ENCODE results near the gene IL15RA.

DNA sequence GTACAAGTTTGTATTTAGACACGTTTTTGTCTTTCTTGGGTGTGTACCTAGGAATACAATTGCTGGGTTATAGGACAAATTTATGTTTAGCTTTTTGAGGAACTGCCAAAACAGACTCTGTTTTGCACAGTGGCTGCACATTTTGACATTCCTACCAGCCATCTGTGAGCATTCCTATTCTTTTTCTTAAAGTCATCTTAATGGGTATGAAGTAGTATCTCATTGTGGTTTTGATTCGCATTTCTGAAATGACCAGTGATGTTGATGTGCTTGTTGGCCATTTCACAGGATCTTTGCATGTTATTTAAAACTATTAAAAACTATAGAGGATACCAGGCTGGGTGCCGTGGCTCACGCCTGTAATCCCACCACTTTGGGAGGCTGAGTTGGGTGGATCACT, 32.6 kb upstream of the IL15RA start:
- TF ChIP-seq, protein P1, sequence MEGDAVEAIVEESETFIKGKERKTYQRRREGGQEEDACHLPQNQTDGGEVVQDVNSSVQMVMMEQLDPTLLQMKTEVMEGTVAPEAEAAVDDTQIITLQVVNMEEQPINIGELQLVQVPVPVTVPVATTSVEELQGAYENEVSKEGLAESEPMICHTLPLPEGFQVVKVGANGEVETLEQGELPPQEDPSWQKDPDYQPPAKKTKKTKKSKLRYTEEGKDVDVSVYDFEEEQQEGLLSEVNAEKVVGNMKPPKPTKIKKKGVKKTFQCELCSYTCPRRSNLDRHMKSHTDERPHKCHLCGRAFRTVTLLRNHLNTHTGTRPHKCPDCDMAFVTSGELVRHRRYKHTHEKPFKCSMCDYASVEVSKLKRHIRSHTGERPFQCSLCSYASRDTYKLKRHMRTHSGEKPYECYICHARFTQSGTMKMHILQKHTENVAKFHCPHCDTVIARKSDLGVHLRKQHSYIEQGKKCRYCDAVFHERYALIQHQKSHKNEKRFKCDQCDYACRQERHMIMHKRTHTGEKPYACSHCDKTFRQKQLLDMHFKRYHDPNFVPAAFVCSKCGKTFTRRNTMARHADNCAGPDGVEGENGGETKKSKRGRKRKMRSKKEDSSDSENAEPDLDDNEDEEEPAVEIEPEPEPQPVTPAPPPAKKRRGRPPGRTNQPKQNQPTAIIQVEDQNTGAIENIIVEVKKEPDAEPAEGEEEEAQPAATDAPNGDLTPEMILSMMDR (IDR thresholded peaks at IDR 0.05; ENCODE audit: insufficient read depth, low read length), result no peak
- TF ChIP-seq POLR2AphosphoS5 (IDR thresholded peaks at IDR 0.05; ENCODE audit: low read depth) (no peak), GABPA (IDR thresholded peaks at IDR 0.05; ENCODE audit: low read depth) (no peak)
- TF ChIP-seq, protein P2, sequence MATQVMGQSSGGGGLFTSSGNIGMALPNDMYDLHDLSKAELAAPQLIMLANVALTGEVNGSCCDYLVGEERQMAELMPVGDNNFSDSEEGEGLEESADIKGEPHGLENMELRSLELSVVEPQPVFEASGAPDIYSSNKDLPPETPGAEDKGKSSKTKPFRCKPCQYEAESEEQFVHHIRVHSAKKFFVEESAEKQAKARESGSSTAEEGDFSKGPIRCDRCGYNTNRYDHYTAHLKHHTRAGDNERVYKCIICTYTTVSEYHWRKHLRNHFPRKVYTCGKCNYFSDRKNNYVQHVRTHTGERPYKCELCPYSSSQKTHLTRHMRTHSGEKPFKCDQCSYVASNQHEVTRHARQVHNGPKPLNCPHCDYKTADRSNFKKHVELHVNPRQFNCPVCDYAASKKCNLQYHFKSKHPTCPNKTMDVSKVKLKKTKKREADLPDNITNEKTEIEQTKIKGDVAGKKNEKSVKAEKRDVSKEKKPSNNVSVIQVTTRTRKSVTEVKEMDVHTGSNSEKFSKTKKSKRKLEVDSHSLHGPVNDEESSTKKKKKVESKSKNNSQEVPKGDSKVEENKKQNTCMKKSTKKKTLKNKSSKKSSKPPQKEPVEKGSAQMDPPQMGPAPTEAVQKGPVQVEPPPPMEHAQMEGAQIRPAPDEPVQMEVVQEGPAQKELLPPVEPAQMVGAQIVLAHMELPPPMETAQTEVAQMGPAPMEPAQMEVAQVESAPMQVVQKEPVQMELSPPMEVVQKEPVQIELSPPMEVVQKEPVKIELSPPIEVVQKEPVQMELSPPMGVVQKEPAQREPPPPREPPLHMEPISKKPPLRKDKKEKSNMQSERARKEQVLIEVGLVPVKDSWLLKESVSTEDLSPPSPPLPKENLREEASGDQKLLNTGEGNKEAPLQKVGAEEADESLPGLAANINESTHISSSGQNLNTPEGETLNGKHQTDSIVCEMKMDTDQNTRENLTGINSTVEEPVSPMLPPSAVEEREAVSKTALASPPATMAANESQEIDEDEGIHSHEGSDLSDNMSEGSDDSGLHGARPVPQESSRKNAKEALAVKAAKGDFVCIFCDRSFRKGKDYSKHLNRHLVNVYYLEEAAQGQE (IDR thresholded peaks at IDR 0.05; ENCODE audit: insufficient replicate concordance, low read depth), result no peak
